Measurements from ENCODE around the gene NXPE3. TPM values are rescaled to one million over a fixed set of nuclear protein-coding genes. Genes with fewer than 3 reads are reported as not detected.

The NXPE3 gene
- polyA plus RNA-seq, 1 donor from 2014 or later, result 6.6 TPM

GRCh38 chr3:101827211-101828174 lies 48.5 kb downstream of the NXPE3 start:
- no peaks in the 10 kb centered on the region for H3F3A ChIP-seq (ENCODE audit: insufficient read depth, low read length, poor library complexity, severe bottlenecking)
- no peak overlapping the region for H3K4me2 ChIP-seq (ENCODE audit: low read length)
- no peaks in the 10 kb centered on the region for H3K36me3 ChIP-seq (ENCODE audit: insufficient read depth, low read length)
- TF ChIP-seq TAF1 (IDR thresholded peaks at IDR 0.05; ENCODE audit: low read depth) (no peak), REST (IDR thresholded peaks at IDR 0.05; ENCODE audit: borderline replicate concordance) (no peak), EP300 (conservative IDR thresholded peaks at IDR 0.05; ENCODE audit: poor library complexity, severe bottlenecking) (no peak), RAD21 (conservative IDR thresholded peaks at IDR 0.05) (no peak), POLR2AphosphoS5 (IDR thresholded peaks at IDR 0.05) (no peak), CTCF (IDR thresholded peaks at IDR 0.05; ENCODE audit: poor library complexity, severe bottlenecking) (no peak), EZH2 (IDR thresholded peaks at IDR 0.05; ENCODE audit: borderline replicate concordance, insufficient read depth, low read length, poor library complexity, severe bottlenecking) (no peak), MXI1 (conservative IDR thresholded peaks at IDR 0.05; ENCODE audit: poor library complexity, severe bottlenecking) (no peak), SMC3 (conservative IDR thresholded peaks at IDR 0.05; ENCODE audit: poor library complexity) (no peak)
- H3K9ac ChIP-seq (ENCODE audit: low read length), result peak overlapping the region; percentile 21
- H3K4me3 ChIP-seq (ENCODE audit: low read length), result peak overlapping the region; percentile 43
- H4K20me1 ChIP-seq (ENCODE audit: insufficient read depth), result no peaks in the 10 kb centered on the region
- H3K9me3 ChIP-seq (ENCODE audit: low read length), result no peaks in the 10 kb centered on the region
- H3K27ac ChIP-seq (ENCODE audit: low read length), result no peak overlapping the region
- no peaks in the 10 kb centered on the region for H3K9me2 ChIP-seq (ENCODE audit: insufficient read depth, low read length)
- H2AFZ ChIP-seq (ENCODE audit: low read depth, low read length), result no peak overlapping the region
- no peaks in the 10 kb centered on the region for H3K79me2 ChIP-seq (replicated peaks; ENCODE audit: insufficient read depth, low read length)
- no peaks in the 10 kb centered on the region for H3K27me3 ChIP-seq (ENCODE audit: insufficient read depth, low read depth, low read length)

- TF ChIP-seq REST (IDR thresholded peaks at IDR 0.05; ENCODE audit: borderline replicate concordance) (no peak), RAD21 (conservative IDR thresholded peaks at IDR 0.05) (no peak), CTCF (IDR thresholded peaks at IDR 0.05; ENCODE audit: poor library complexity, severe bottlenecking) (no peak), EZH2 (IDR thresholded peaks at IDR 0.05; ENCODE audit: borderline replicate concordance, insufficient read depth, low read length, poor library complexity, severe bottlenecking) (no peak), SMC3 (conservative IDR thresholded peaks at IDR 0.05; ENCODE audit: poor library complexity) (no peak), POLR2AphosphoS5 (IDR thresholded peaks at IDR 0.05) (no peak), TAF1 (IDR thresholded peaks at IDR 0.05; ENCODE audit: low read depth) (no peak), MXI1 (conservative IDR thresholded peaks at IDR 0.05; ENCODE audit: poor library complexity, severe bottlenecking) (no peak), EP300 (conservative IDR thresholded peaks at IDR 0.05; ENCODE audit: poor library complexity, severe bottlenecking) (no peak)
- no peak overlapping the region for H3K4me2 ChIP-seq (ENCODE audit: low read length)
- H3K9me3 ChIP-seq (ENCODE audit: low read length), result no peaks in the 10 kb centered on the region
- no peaks in the 10 kb centered on the region for H3F3A ChIP-seq (ENCODE audit: insufficient read depth, low read length, poor library complexity, severe bottlenecking)
- no peaks in the 10 kb centered on the region for H3K9me2 ChIP-seq (ENCODE audit: insufficient read depth, low read length)
- no peaks in the 10 kb centered on the region for H3K79me2 ChIP-seq (replicated peaks; ENCODE audit: insufficient read depth, low read length)
- no peaks in the 10 kb centered on the region for H3K27me3 ChIP-seq (ENCODE audit: insufficient read depth, low read depth, low read length)
- no peak overlapping the region for H2AFZ ChIP-seq (ENCODE audit: low read depth, low read length)
- H3K4me3 ChIP-seq (ENCODE audit: low read length), result no peak overlapping the region
- no peaks in the 10 kb centered on the region for H4K20me1 ChIP-seq (ENCODE audit: insufficient read depth)
- H3K9ac ChIP-seq (ENCODE audit: low read length), result no peak overlapping the region
- no peaks in the 10 kb centered on the region for H3K36me3 ChIP-seq (ENCODE audit: insufficient read depth, low read length)
- H3K27ac ChIP-seq (ENCODE audit: low read length), result no peak overlapping the region
These were observed 49.3 kb downstream of the NXPE3 start for GRCh38 chr3:101828276-101828675.
